Esophagus muscularis mucosa (tissue), 4 donors: ENCODE results near the gene NAA20.

Experiments used
- CTCF ChIP-seq, 3 experiments: fragments of 200-600 bp in 2 of 3; fragments of 450-650 bp in 1 of 3; sonication (generic) in 2 of 3; IDR thresholded peaks; one replicate each; pipeline ENCODE4 v1.5.1; 2017 to 2019; ENCODE audit warnings: antibody characterized with exemption in 3 of 3, mild to moderate bottlenecking in 2 of 3, moderate library complexity in 1 of 3
- EP300 ChIP-seq: sonication (generic); formaldehyde crosslinking; IDR thresholded peaks from one replicate; pipeline ENCODE4 v1.6.1; 2017; ENCODE audit warnings: antibody characterized with exemption
- POLR2A ChIP-seq: fragments of 450-650 bp; IDR thresholded peaks from one replicate; pipeline ENCODE4 v1.6.1; 2017; ENCODE audit warnings: antibody characterized with exemption, moderate library complexity, mild to moderate bottlenecking, low read depth

DNA sequence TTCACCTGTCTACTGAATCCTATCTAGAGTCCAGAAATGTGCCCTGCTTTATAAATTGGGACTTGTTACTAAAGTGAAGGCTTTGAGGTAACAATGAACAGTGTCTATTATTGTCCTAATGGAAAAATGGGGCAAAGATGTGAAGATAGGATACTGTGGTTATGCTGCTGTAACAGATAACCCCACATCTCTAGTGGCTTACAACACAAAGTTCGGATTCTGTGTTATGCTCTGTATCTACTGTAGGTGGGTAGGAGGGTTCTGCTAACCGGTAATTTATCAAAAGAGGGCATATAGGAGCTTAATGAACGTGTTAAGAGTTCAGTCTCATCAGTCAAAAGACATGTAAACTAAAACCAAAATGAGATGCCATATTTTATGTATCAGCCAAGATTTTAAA is 6.2 kb downstream of the NAA20 start:
- TF ChIP-seq CTCF (IDR thresholded peaks at IDR 0.05) (no peak), POLR2A (no peak), EP300 (no peak)
